Ectodermal cell (in vitro differentiated cells): ENCODE measurements around the gene HMGXB4.

Experiments
- H3K27ac ChIP-seq: 2 replicates; pipeline ENCODE4 v1.7.0; 2013; ENCODE audit warnings: mild to moderate bottlenecking, low read depth, low read length; ENCODE audit not compliant: insufficient read depth, poor library complexity, severe bottlenecking
- H3K27me3 ChIP-seq: 2 replicates; pipeline ENCODE4 v1.7.0; 2013; ENCODE audit warnings: mild to moderate bottlenecking, low read length; ENCODE audit not compliant: insufficient read depth, control insufficient read depth, poor library complexity, severe bottlenecking
- H3K36me3 ChIP-seq: one replicate; pipeline ENCODE4 v1.7.0; 2013; ENCODE audit warnings: low read length; ENCODE audit not compliant: control insufficient read depth, insufficient read depth
- H3K4me1 ChIP-seq: one replicate; pipeline ENCODE4 v1.7.0; 2013; ENCODE audit warnings: low read length; ENCODE audit not compliant: control insufficient read depth, insufficient read depth
- H3K4me3 ChIP-seq: 2 replicates; pipeline ENCODE4 v1.7.0; 2013; ENCODE audit warnings: low read depth, low read length, control low read depth; ENCODE audit not compliant: insufficient read depth
- H3K9me3 ChIP-seq: 2 replicates; pipeline ENCODE4 v1.7.0; 2013; ENCODE audit warnings: mild to moderate bottlenecking, low read length, moderate library complexity; ENCODE audit not compliant: control insufficient read depth
- WGBS, 2 experiments: methylation state at CpG; one replicate each; pipeline ENCODE4 v1.1.7; 2013; ENCODE audit warnings: missing lambda C conversion rate in 2 of 2; 5-methylcytosine and 5-hydroxymethylcytosine counted together

Gene HMGXB4

DNA sequence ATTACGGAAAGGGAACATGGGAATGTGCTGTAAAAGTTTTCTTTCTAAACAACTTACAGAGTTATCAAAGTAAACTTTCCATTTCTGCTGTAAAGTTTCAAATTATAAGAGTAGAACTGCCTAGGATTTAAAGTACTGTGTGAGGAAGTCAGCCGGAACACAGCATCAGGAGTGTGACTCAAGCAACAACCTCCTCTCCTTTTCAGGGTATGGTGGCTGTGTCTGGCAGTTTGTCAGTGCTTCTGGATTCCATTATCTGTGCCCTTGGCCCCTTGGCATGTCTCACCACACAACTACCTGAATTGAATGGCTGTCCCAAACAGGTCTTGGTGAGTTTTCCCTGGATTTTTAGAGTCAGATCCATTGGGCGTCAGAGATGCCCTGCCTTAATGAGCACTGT, 35.5 kb downstream of the HMGXB4 start:
- Histone ChIP-seq H3K27ac (no peak overlapping the region), H3K4me3 (no peak overlapping the region), H3K9me3 (no peaks in the 10 kb centered on the region), H3K4me1 (no peaks in the 10 kb centered on the region), H3K27me3 (no peaks in the 10 kb centered on the region), H3K36me3 (peaks cover 65% of the 10 kb centered on the region)
- WGBS, 2 experiments = 97 to 98% methylated on average over 3 of the region's 3 CpGs

DNA sequence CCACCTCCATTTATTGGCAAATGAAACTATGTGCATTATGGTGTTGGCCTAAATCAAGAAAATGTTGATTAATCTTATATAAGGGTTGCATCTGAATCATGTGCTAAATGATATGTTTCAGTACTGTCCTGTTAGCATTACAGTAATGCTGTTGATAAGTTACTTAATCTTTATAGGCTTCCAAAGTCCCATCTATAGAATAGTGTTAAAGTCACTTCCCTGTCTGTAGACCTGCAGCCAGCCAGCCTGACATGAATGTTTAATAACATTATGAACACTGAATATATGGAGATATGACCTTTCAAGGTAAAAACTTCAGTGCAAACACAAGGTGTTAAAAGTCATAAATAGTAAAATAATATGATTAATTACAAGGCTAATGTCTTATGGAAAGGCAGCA, 38.8 kb downstream of the HMGXB4 start:
- Histone ChIP-seq H3K27me3 (no peaks in the 10 kb centered on the region), H3K4me3 (no peak overlapping the region), H3K36me3 (peaks cover 45% of the 10 kb centered on the region), H3K27ac (no peak overlapping the region), H3K4me1 (no peaks in the 10 kb centered on the region), H3K9me3 (no peaks in the 10 kb centered on the region)

- Histone ChIP-seq H3K36me3 (peaks cover 20% of the 10 kb centered on the region), H3K4me3 (peak overlapping the region; percentile 96), H3K4me1 (no peaks in the 10 kb centered on the region), H3K27ac (peak overlapping the region; percentile 66), H3K9me3 (no peaks in the 10 kb centered on the region), H3K27me3 (no peaks in the 10 kb centered on the region)
- whole genome bisulfite sequencing, 2 experiments = 42% methylated on average over 13 of the region's 13 CpGs
Measured at GRCh38 chr22:35299217-35299672, 42.0 kb downstream of the HMGXB4 start.

DNA sequence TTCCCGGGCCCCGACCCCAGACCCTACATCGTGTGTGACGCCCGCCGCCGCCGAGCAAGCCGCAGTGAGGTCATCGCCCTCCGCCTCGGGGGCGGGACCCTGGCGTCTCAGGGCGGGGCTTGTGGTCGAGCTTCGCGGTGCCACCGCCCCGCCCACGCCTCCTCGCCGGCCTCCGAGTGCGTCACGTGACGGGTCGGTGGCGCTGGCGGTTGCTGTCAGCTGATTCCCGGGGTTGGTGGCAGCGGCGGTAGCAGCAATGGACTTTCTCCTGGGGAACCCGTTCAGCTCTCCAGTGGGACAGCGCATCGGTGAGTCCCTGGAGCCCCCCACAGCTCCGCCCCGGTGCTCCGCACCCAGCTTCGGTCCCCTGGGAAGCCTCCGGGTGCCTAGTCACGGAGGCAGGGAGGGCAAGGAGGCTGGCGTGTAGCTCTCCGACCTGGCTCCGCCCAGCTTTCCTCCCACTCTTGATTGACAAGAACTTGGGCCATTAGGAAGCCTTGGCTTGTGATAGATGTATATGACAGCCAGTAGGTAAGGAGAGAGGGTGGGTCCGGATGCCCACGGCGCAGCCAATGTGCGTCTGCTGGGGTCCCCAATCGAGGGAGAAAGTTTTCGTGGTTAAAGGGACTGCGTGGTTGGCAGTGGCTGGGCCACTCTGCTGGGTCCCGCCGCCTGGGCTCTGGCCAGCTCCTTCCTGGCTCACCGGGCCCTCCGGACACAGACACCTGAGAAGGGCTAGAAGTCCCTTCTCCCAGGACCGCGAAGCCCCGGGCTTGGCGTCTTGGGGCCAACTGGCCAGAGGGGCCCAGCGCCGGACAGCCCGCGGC, 42.6 kb downstream of the HMGXB4 start, which contains the start of gene TOM1:
TOM1 (plus strand) TSS at position 222 of the 827 bp plus-strand sequence; CDS start at position 257, 35 bp downstream.
- no peaks in the 10 kb centered on the region for H3K9me3 ChIP-seq
- no peaks in the 10 kb centered on the region for H3K4me1 ChIP-seq
- no peaks in the 10 kb centered on the region for H3K27me3 ChIP-seq
- H3K27ac ChIP-seq = peak within 1 kb of the TSS; percentile 69
- WGBS, 2 experiments = 0% methylated on average over 64 of the region's 64 CpGs
- H3K36me3 ChIP-seq = peaks cover 14% of the 10 kb centered on the region
- H3K4me3 ChIP-seq = peak within 1 kb of the TSS; percentile 96

DNA sequence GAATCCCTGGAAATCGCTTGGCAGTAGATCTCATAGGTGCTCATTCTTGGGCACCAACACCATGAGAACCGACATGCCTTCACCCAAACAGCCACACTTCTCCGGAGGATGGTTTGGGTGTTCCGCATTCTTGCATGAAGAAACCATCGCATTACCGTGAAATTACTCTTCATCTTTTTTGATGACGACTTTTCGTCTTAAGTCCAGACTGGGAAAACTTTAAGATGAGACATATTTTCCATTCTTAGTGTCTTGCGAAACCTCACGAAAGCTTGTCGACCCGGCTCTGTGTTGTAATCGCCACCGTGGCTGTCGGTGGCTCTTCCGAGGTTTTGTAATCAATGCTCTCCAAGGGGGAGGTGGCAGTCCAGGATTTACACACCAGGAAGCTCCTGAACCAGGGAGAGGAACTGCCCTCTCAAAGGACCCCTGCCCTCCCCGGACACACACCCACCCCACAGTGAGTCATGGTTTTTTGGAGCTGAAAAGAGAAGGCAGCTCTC, 44.1 kb downstream of the HMGXB4 start:
- Histone ChIP-seq H3K4me1 (no peaks in the 10 kb centered on the region), H3K9me3 (no peaks in the 10 kb centered on the region), H3K4me3 (no peak overlapping the region), H3K27me3 (no peaks in the 10 kb centered on the region), H3K36me3 (peaks cover 2% of the 10 kb centered on the region), H3K27ac (no peak overlapping the region)
- WGBS, 2 experiments = 91 to 92% methylated on average over 17 of the region's 17 CpGs

DNA sequence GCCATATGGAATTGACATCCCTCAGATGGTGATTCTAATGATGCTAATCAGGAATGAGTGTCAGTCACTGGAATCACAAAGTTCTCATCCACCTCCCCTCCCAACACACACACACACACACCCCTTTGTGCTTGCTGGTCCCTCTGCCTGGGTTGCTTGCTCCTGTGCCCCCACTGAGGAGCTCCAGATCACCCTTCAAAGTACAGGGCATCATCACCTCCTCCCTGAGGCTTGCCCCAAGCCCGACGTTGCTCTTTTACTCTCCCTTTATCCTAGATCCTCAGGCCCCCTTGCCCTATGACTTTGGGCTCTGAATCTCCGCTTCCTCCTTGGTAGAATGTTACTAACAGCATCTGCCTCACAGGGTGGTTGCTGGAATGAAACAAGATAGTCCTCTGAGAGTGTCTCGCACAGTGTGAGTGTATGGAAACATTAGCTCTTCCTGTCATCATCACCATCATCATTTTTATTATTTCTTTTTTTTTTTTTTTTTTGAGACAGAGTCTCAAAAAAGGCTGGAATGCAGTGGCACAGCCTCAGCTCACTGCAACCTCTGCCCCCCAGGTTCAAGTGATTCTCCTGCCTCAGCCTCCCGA, 45.8 kb downstream of the HMGXB4 start:
- H3K27ac ChIP-seq = no peak overlapping the region
- WGBS, 2 experiments = 81 to 82% methylated on average over 5 of the region's 5 CpGs

GRCh38 chr22:35305525-35306070, 48.3 kb downstream of the HMGXB4 start:
- H3K4me3 ChIP-seq = no peak overlapping the region
- no peaks in the 10 kb centered on the region for H3K36me3 ChIP-seq
- H3K4me1 ChIP-seq = peaks cover 11% of the 10 kb centered on the region
- no peaks in the 10 kb centered on the region for H3K27me3 ChIP-seq
- no peaks in the 10 kb centered on the region for H3K9me3 ChIP-seq
- WGBS, 2 experiments = 88 to 89% methylated on average over 8 of the region's 8 CpGs
- H3K27ac ChIP-seq = no peak overlapping the region

More for the DNA sequence above, 45.8 kb downstream of the HMGXB4 start:
- Histone ChIP-seq H3K9me3 (no peaks in the 10 kb centered on the region), H3K4me1 (peaks cover 10% of the 10 kb centered on the region), H3K27me3 (no peaks in the 10 kb centered on the region), H3K4me3 (no peak overlapping the region), H3K36me3 (no peaks in the 10 kb centered on the region)

DNA sequence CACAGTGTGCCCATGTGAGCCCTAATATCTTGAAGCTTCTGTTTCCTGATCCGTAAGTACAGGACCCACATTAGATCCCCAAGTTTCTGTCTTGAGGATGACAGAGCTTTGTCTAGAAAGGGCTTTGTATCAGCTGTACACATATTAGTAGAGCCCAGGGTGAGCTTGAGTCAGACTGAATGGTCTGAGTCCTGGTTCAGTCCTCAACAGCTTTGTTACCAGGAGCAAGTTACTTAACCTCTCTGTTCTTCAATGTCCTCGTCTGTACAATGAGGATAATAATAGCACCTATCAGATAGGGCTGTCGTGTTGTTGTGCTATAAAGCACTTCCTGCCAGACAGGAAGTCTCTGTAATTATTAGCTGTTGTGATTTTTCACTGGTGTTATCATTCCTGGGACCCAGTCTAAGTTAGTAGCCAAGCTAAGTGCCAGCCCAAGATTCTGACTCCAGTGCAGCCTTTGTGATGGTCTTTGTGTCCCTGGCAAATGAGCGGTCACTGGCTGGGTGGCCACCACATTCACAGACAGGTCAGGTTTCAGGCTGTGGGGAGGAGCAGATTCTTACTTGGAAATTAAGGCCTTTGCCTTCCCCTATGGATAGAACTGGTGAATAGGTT, 49.2 kb downstream of the HMGXB4 start:
- Histone ChIP-seq H3K4me3 (no peak overlapping the region), H3K36me3 (no peaks in the 10 kb centered on the region), H3K4me1 (peaks cover 19% of the 10 kb centered on the region), H3K27me3 (no peaks in the 10 kb centered on the region), H3K9me3 (no peaks in the 10 kb centered on the region), H3K27ac (peak overlapping the region; percentile 65)
- 64 to 67% methylated on average over 4 of the region's 4 CpGs for WGBS, 2 experiments

- no peak overlapping the region for H3K4me3 ChIP-seq
- 76 to 78% methylated on average over 9 of the region's 9 CpGs for WGBS, 2 experiments
- peaks cover 19% of the 10 kb centered on the region for H3K4me1 ChIP-seq
- H3K27ac ChIP-seq = no peak overlapping the region
- H3K27me3 ChIP-seq = no peaks in the 10 kb centered on the region
- no peaks in the 10 kb centered on the region for H3K9me3 ChIP-seq
- no peaks in the 10 kb centered on the region for H3K36me3 ChIP-seq
Measured at GRCh38 chr22:35307372-35307771, 50.1 kb downstream of the HMGXB4 start.

DNA sequence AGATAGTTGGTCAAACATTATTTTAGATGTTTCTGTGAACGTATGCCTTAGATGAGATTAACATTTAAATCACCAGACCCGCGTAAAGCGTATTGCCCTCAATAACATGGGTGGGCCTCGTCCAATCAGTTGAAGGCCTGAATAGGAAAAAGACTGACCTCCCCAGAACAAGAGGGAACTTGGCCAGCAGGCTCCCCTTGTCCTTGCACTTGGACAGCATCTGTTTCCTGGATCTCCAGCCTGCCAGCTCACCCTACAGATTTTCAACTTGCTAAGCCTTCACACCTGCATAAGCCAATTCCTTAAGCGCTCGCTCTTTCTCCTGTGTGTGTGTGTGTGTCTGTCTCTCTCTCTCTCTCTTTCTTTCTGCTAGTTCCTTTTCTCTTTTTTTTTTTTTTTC, 50.6 kb downstream of the HMGXB4 start:
- H3K4me3 ChIP-seq = no peak overlapping the region
- H3K36me3 ChIP-seq = no peaks in the 10 kb centered on the region
- H3K27me3 ChIP-seq = no peaks in the 10 kb centered on the region
- peaks cover 19% of the 10 kb centered on the region for H3K4me1 ChIP-seq
- no peaks in the 10 kb centered on the region for H3K9me3 ChIP-seq
- WGBS, 2 experiments = 96 to 97% methylated on average over 7 of the region's 7 CpGs
- no peak overlapping the region for H3K27ac ChIP-seq
